ENCODE data around the gene ZC3HAV1. TPM values are rescaled to one million over a fixed set of nuclear protein-coding genes. Genes with fewer than 3 reads are reported as not detected.

ZC3HAV1 gene
- total and polyA plus RNA-seq, 9 of the 15 experiments (the other 6 are each of a cell fraction or from before 2014, with no cell fraction given): 11.9 to 40.5 (median 23.9) TPM

- TF ChIP-seq GTF3C2 (IDR thresholded peaks at IDR 0.05; ENCODE audit: borderline replicate concordance, extremely low read depth, insufficient read length) (no peak), ZNF764 (CRISPR knock-in tag; IDR thresholded peaks at IDR 0.05; ENCODE audit: low read depth) (no peak), THAP12 (CRISPR knock-in tag; IDR thresholded peaks at IDR 0.05) (peak; percentile 88), HDAC1 (IDR thresholded peaks at IDR 0.05) (peak in 1 of 2 experiments; percentile 80; a peak in 1 of 4 replicates), ESRRB (CRISPR knock-in tag; IDR thresholded peaks at IDR 0.05; ENCODE audit: borderline replicate concordance) (no peak), NFIC (IDR thresholded peaks at IDR 0.05) (peak; percentile 58), THRA (IDR thresholded peaks at IDR 0.05) (no peak), ATF2 (CRISPR knock-in tag; IDR thresholded peaks at IDR 0.05) (no peak), OTX1 (CRISPR knock-in tag; IDR thresholded peaks at IDR 0.05) (peak; percentile 91; the same call in 1 of the 2 replicates), RERE (CRISPR knock-in tag; IDR thresholded peaks at IDR 0.05; ENCODE audit: borderline replicate concordance) (0 out of 2 replicates have a peak, but pooled peaks have one; percentile 95)
Observed at GRCh38 chr7:139109188-139109982, at the start of gene ZC3HAV1 (continued).

Measured in K562 (cell line).